ENCODE results near the gene DYNC1I1. TPM values are rescaled to one million over a fixed set of nuclear protein-coding genes. Genes with fewer than 3 reads are reported as not detected.

Gene DYNC1I1
- total RNA-seq, 3 donors from 2014 or later = 0.41 to 42.6 (median 1.5) TPM

DNA sequence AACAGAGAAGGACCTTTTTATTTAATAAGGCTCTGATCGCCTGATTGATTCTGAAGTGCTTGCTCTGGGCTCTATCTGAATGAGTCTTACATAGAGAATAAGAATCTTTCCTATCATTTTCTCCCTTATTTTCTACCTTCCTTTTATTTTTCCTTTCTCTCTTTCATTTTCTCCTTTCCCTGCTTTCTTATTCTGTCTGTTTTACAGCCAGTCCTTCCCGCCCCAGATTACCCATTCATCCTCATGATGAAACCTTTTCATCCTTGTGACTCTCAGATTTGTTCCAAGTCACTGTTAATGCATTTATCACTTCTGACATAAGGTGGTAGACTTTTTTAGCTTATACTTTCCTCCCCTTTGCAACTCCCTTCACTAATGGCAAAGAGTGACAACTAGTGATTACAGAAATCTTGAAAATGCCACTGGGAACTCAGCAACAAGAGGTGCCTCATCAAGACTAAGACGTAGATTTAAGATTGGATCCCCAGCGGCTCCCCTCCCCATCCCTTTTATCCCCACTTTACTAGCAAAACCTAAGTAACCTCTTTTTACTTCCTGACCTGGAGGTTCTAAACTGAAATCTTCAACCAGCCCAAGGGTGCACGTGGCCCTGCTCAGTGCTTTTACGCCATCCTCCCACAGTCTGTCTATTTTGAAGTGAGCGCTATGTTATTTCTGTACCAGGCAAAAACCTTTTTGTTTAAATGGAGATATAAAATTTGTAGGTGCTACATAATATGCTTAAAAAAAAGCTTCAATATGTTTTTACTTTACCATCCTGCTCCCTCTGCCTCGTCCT, 179.8 kb downstream of the DYNC1I1 start:
- intact Hi-C loops (cut with DNase I, micrococcal nuclease) = no loop called here
- Histone ChIP-seq H3K9me3 (no peaks in the 10 kb centered on the region), H3K36me3 (ENCODE audit: low read depth) (no peaks in the 10 kb centered on the region), H3K4me3 (no peak overlapping the region), H3K4me1 (ENCODE audit: low read depth) (no peaks in the 10 kb centered on the region)
- TF ChIP-seq, protein P1, sequence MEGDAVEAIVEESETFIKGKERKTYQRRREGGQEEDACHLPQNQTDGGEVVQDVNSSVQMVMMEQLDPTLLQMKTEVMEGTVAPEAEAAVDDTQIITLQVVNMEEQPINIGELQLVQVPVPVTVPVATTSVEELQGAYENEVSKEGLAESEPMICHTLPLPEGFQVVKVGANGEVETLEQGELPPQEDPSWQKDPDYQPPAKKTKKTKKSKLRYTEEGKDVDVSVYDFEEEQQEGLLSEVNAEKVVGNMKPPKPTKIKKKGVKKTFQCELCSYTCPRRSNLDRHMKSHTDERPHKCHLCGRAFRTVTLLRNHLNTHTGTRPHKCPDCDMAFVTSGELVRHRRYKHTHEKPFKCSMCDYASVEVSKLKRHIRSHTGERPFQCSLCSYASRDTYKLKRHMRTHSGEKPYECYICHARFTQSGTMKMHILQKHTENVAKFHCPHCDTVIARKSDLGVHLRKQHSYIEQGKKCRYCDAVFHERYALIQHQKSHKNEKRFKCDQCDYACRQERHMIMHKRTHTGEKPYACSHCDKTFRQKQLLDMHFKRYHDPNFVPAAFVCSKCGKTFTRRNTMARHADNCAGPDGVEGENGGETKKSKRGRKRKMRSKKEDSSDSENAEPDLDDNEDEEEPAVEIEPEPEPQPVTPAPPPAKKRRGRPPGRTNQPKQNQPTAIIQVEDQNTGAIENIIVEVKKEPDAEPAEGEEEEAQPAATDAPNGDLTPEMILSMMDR (IDR thresholded peaks at IDR 0.05) = no peak
- ATAC-seq (no peak), DNase-seq (no peak)

DNA sequence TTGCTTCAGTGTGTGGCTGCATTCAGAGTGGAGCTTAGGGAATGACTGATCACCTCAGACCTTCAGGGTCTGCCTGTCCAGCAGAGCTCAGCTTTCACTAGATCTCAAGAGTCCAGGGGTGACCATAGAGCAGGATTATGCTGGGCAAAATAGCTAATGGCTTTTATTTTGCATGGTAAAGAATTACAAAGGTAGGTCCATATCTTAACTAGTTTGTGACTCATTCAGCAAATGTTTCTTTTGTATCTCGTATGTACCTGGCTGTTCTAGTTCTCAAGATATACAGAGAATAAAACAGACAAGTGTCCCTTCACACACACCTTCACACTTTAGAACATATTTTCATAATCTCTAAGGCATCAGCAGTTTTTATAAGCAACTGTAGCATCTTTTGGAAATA, 180.5 kb downstream of the DYNC1I1 start:
- no peaks in the 10 kb centered on the region for H3K36me3 ChIP-seq (ENCODE audit: low read depth)
- no peaks in the 10 kb centered on the region for H3K4me1 ChIP-seq (ENCODE audit: low read depth)
- H3K9me3 ChIP-seq = no peaks in the 10 kb centered on the region
- TF ChIP-seq, protein P1 (IDR thresholded peaks at IDR 0.05) = no peak
- DNase-seq (no peak), ATAC-seq (no peak)
- intact Hi-C loops (cut with DNase I, micrococcal nuclease) = no loop called here
- no peak overlapping the region for H3K4me3 ChIP-seq

DNA sequence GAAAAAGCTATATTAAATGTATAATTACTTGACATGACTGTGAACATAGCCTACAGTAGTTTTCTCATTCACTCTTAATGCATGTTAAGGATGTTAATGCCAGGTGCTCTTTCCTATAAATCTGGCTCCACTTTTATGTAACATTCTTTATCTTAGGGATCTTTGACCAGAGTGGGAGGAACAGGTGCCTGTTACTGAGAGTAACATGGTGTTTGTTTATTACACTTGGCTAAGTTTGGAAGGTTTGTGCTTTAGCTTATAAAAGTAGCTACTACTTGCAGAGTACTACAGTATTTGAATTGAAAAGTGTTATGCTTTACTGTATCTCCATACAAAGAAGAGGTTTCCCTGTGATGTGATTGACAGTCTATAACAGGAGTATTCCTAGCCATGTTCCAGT, 183.4 kb downstream of the DYNC1I1 start:
- no peak overlapping the region for H3K4me3 ChIP-seq
- TF ChIP-seq, protein P1 (IDR thresholded peaks at IDR 0.05) = no peak
- no peak for ATAC-seq
- H3K9me3 ChIP-seq = no peaks in the 10 kb centered on the region
- intact Hi-C loops (cut with DNase I, micrococcal nuclease) = no loop called here
- H3K36me3 ChIP-seq (ENCODE audit: low read depth) = no peaks in the 10 kb centered on the region
- DNase-seq = no peak
- H3K4me1 ChIP-seq (ENCODE audit: low read depth) = no peaks in the 10 kb centered on the region

DNA sequence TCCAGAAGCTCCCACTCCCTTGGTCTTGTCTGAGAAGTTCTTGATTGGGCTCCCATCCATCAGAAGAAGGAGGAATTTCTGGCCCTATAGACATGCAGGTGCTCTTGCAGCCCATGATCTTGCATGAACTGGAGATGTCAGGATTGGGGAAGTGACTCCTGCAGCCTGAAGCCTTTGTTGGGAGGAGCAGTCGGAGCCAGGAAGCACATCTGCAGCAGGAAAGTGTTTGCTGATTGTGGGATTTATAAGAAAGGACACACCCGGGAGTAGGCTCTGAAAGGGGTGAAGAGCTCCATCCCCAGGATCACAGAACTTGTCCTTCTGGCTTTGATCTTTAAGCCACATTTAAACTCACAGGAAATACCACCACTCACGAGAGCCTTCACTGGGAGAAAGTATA, 185.2 kb downstream of the DYNC1I1 start:
- H3K4me3 ChIP-seq = no peak overlapping the region
- no peaks in the 10 kb centered on the region for H3K36me3 ChIP-seq (ENCODE audit: low read depth)
- H3K4me1 ChIP-seq (ENCODE audit: low read depth) = no peaks in the 10 kb centered on the region
- H3K9me3 ChIP-seq = no peaks in the 10 kb centered on the region
- DNase-seq (no peak), ATAC-seq (no peak)
- TF ChIP-seq, protein P1 (IDR thresholded peaks at IDR 0.05) = no peak
- intact Hi-C loops (cut with DNase I, micrococcal nuclease) = no loop called here

DNA sequence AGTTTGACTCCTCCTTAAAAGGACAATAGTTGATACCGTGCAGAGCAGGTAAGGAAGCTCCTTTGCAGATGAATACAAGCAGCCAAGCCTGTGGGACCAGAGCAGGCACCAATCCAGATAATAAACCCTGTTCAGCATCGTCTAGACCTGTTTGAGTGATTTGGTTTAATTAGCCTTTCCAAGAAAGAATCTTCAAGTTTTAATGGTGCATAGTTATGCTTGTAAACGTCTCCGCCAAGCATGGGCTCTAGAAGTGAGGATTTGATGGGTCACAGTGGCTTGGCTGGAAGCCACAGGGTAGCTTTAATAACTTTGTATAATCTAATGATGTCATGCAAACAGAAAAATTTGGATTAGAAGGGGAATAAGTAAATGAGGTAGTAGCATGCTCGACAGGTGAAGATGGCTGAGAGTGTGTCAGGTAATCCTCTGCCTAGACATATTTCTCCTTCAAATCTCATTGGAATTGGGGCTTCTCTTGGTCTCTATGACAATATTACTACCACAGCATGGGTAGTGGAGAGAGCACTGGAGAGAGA, 188.4 kb downstream of the DYNC1I1 start:
- H3K9me3 ChIP-seq = no peaks in the 10 kb centered on the region
- intact Hi-C loops (cut with DNase I, micrococcal nuclease) = no loop called here
- TF ChIP-seq, protein P1 (IDR thresholded peaks at IDR 0.05) = no peak
- no peaks in the 10 kb centered on the region for H3K36me3 ChIP-seq (ENCODE audit: low read depth)
- no peak overlapping the region for H3K4me3 ChIP-seq
- H3K4me1 ChIP-seq (ENCODE audit: low read depth) = no peaks in the 10 kb centered on the region
- DNase-seq (no peak), ATAC-seq (no peak)

Data from mucosa of descending colon (tissue), 3 donors.